Forelimb muscle (tissue), 1 donor: ENCODE measurements around the gene DNAI1. TPM values are rescaled to one million over a fixed set of nuclear protein-coding genes. Genes with fewer than 3 reads are reported as not detected.

Source experiments
- DNase-seq: peaks from one replicate; pipeline ENCODE4 v3.0.0-alpha.2; 2013; ENCODE audit warnings: low read depth
- polyA plus RNA-seq: library from polyadenylated mRNA; unstranded; fragments of 120-200 nt; gene quantifications from one replicate; pipeline ENCODE4 v1.2.1, GENCODE V29; 2013; ENCODE audit not compliant: insufficient read length

Gene DNAI1
- polyA plus RNA-seq, 1 donor: 0.24 TPM

- no peak for DNase-seq
Measured at GRCh38 chr9:34541540-34541939, 82.9 kb downstream of the DNAI1 start.

GRCh38 chr9:34544035-34544434 is 85.4 kb downstream of the DNAI1 start:
- no peak for DNase-seq

GRCh38 chr9:34545497-34545896 is 86.9 kb downstream of the DNAI1 start:
- DNase-seq: no peak

GRCh38 chr9:34546102-34546833 is 87.7 kb downstream of the DNAI1 start:
- no peak for DNase-seq

- no peak for DNase-seq
Measured at GRCh38 chr9:34546834-34547827, 88.5 kb downstream of the DNAI1 start.

- DNase-seq: no peak
Measured at GRCh38 chr9:34547960-34548611, 89.5 kb downstream of the DNAI1 start.

GRCh38 chr9:34549407-34549732 is 90.8 kb downstream of the DNAI1 start:
- DNase-seq: no peak

- DNase-seq: no peak
Measured at GRCh38 chr9:34550016-34550680, 91.5 kb downstream of the DNAI1 start.

GRCh38 chr9:34550681-34551270 is 92.2 kb downstream of the DNAI1 start:
- no peak for DNase-seq

GRCh38 chr9:34551751-34552605 is 93.4 kb downstream of the DNAI1 start:
- no peak for DNase-seq

- no peak for DNase-seq
Measured at GRCh38 chr9:34552606-34552981, 94.0 kb downstream of the DNAI1 start.

- DNase-seq: no peak
Measured at GRCh38 chr9:34552986-34553385, 94.4 kb downstream of the DNAI1 start.

- DNase-seq: no peak
Measured at GRCh38 chr9:34553511-34554021, 95.0 kb downstream of the DNAI1 start.

- DNase-seq: no peak
Measured at GRCh38 chr9:34554211-34555001, 95.8 kb downstream of the DNAI1 start.

- no peak for DNase-seq
Measured at GRCh38 chr9:34555002-34555348, 96.4 kb downstream of the DNAI1 start.

GRCh38 chr9:34555500-34555899 is 96.9 kb downstream of the DNAI1 start:
- no peak for DNase-seq

GRCh38 chr9:34555936-34556525 is 97.4 kb downstream of the DNAI1 start:
- DNase-seq: no peak

GRCh38 chr9:34556949-34557348 is 98.3 kb downstream of the DNAI1 start:
- no peak for DNase-seq
